ENCODE data around the gene EIF4B. TPM values are rescaled to one million over a fixed set of nuclear protein-coding genes. Genes with fewer than 3 reads are reported as not detected.

The EIF4B gene
- total RNA-seq, 1 donor from 2014 or later: 339 TPM

DNA sequence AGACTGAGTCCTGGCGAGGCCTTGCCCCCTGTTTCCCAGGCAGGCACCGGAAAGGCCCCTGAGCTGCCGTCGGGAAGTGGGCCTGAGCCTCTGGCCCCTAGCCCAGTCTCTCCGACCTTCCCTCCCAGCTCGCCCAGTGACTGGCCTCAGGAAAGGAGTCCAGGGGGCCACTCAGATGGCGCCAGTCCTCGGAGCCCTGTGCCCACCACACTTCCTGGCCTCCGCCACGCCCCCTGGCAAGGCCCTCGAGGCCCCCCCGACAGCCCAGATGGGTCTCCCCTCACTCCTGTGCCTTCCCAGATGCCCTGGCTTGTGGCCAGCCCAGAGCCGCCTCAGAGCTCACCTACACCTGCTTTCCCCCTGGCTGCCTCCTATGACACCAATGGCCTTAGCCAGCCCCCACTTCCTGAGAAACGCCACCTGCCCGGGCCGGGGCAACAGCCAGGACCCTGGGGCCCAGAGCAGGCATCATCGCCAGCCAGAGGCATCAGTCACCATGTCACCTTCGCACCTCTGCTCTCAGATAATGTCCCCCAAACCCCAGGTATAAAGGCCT is 54.5 kb downstream of the EIF4B start:
- Histone ChIP-seq H3K27ac (peak overlapping the region; percentile 80), H3K27me3 (no peaks in the 10 kb centered on the region), H3K9me3 (no peaks in the 10 kb centered on the region), H3K4me3 (no peak overlapping the region), H3K36me3 (peaks cover 0 to 65% of the 10 kb centered on the region in 2 donors), H3K4me1 (peaks cover 69% of the 10 kb centered on the region)
- TF ChIP-seq POLR2A (IDR thresholded peaks at IDR 0.05) (no peak), CTCF (IDR thresholded peaks at IDR 0.05) (no peak)
- DNase-seq (ENCODE audit: extremely low spot score in 2 of 2): no peak
- intact Hi-C loops (cut with DNase I): loop anchor here (10.0 kb wide), 1 partner anchor 134 kb away; no protein-coding TSS in a partner anchor

GRCh38 chr12:53061404-53062010 is 55.3 kb downstream of the EIF4B start:
- no peaks in the 10 kb centered on the region for H3K27me3 ChIP-seq
- TF ChIP-seq POLR2AphosphoS5 (IDR thresholded peaks at IDR 0.05; ENCODE audit: insufficient read depth in 1 of 2, low read depth in 1 of 2) (no peak), POLR2A (IDR thresholded peaks at IDR 0.05) (no peak), CTCF (IDR thresholded peaks at IDR 0.05) (no peak)
- peak overlapping the region; percentile 80 for H3K27ac ChIP-seq
- H3K4me3 ChIP-seq: no peak overlapping the region
- no peak for DNase-seq (ENCODE audit: extremely low spot score in 2 of 2)
- intact Hi-C loops (cut with DNase I): loop anchor here (10.0 kb wide), 1 partner anchor 133 kb away; no protein-coding TSS in a partner anchor
- peaks cover 0 to 58% of the 10 kb centered on the region in 2 donors for H3K36me3 ChIP-seq
- peaks cover 76% of the 10 kb centered on the region for H3K4me1 ChIP-seq
- H3K9me3 ChIP-seq: no peaks in the 10 kb centered on the region

- Histone ChIP-seq H3K4me3 (no peak overlapping the region), H3K36me3 (peaks cover 0 to 51% of the 10 kb centered on the region in 2 donors), H3K9me3 (no peaks in the 10 kb centered on the region), H3K27ac (peak overlapping the region; percentile 80), H3K27me3 (no peaks in the 10 kb centered on the region), H3K4me1 (peaks cover 82% of the 10 kb centered on the region)
- DNase-seq (ENCODE audit: extremely low spot score in 2 of 2): no peak
- TF ChIP-seq POLR2AphosphoS5 (IDR thresholded peaks at IDR 0.05; ENCODE audit: insufficient read depth in 1 of 2, low read depth in 1 of 2) (peak in 1 of 2 donors; percentile 39), POLR2A (IDR thresholded peaks at IDR 0.05) (no peak)
- intact Hi-C loops (cut with DNase I): loop anchor here (10.0 kb wide), 1 partner anchor 133 kb away; no protein-coding TSS in a partner anchor
Observed at GRCh38 chr12:53062011-53062961, 56.0 kb downstream of the EIF4B start.

DNA sequence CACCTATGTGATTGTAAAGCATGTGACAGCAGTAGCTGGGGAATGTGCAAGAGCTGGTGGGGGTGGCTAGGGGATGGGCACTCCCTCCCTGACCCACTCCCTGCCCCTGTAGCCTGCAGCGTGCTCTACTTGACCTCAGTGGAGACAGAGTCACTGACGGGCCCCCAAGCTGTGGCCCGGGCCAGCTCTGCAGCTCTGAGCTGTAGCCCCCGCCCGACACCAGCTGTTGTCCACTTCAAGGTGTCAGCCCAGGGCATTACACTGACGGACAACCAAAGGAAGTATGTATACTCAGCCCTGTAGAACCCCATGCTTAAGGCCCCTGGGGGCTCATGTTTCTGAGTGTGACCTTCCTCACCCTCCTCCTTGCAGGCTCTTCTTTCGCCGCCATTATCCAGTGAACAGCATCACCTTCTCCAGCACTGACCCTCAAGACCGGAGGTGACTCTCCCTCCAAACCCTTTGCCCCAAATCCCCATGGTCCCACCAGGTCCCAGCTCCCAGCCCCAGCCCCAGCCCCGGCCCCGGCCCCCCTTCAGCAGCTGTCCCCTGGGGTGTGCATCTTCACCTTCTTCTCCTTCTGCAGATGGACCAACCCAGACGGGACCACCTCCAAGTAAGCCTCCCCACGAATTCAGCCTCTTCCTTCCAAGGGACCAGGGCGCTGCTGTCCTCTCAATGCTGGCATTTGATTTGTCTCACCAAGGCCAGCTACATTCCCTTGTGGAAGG is 56.9 kb downstream of the EIF4B start:
- peaks cover 84% of the 10 kb centered on the region for H3K4me1 ChIP-seq
- no peaks in the 10 kb centered on the region for H3K27me3 ChIP-seq
- H3K36me3 ChIP-seq: peaks cover 0 to 44% of the 10 kb centered on the region in 2 donors
- DNase-seq (ENCODE audit: extremely low spot score in 2 of 2): no peak
- H3K4me3 ChIP-seq: no peak overlapping the region
- H3K27ac ChIP-seq: peak overlapping the region; percentile 80
- intact Hi-C loops (cut with DNase I): loop anchor here (10.0 kb wide), 1 partner anchor 132 kb away; no protein-coding TSS in a partner anchor
- no peaks in the 10 kb centered on the region for H3K9me3 ChIP-seq
- no peak for TF ChIP-seq POLR2A (IDR thresholded peaks at IDR 0.05)
- no peak for TF ChIP-seq POLR2AphosphoS5 (IDR thresholded peaks at IDR 0.05; ENCODE audit: insufficient read depth in 1 of 2, low read depth in 1 of 2)
- TF ChIP-seq CTCF (IDR thresholded peaks at IDR 0.05): no peak
